Measurements from ENCODE around the gene TNPO1.

GRCh38 chr5:72842816-72843215 lies 26.4 kb downstream of the TNPO1 start:
- TF ChIP-seq CTCF (IDR thresholded peaks at IDR 0.05) (no peak), ZFX (IDR thresholded peaks at IDR 0.05; ENCODE audit: borderline replicate concordance) (no peak)

Data from 22Rv1 (cell line).